HG03095 (cell line): ENCODE measurements around the gene FOCAD.

Source experiments
- ATAC-seq: cut with Tn5 transposase; IDR thresholded peaks from one replicate; pipeline ENCODE4 v1.9.1; 2021; ENCODE audit warnings: moderate library complexity; ENCODE audit not compliant: unreplicated experiment

FOCAD gene

GRCh38 chr9:20788526-20789451 lies 104.7 kb downstream of the FOCAD start:
- ATAC-seq, result no peak

DNA sequence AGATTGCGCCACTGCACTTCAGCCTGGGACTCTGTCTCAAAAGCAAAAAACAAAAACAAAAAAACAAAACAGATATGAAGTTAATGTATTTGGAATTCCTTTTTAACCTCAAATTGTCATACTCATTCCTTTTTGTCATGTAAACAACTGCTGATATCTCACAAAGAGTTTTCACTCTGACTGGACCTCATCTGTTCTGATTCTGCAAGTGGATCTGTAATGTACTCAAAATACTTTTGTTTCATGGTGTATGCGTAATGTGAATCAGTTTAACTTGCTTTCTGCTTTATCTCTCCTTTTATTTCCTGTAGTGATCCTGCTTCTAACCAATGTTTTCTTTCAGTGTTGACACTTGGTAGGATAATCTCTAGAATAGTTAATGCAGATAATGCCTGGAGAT lies 106.7 kb downstream of the FOCAD start:
- ATAC-seq, result no peak

DNA sequence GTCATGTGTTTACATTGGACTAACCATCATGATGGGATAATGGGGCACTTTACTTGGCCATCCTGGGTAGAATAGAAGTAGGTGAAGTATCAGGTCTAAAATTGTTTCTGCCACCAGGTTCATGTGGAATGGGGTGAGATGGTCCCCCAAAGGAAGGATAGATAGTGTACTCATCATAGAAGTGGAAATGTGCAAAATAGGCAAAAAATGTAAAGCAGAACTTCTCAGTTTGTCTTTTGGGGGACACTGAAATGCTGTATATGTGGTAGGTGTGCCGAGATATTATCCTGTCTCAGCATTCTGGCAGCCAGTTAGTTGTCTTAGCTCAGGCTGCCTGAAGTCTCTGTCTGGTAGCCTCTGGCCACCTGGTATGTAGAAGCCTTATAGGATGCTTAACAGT lies 107.6 kb downstream of the FOCAD start:
- ATAC-seq, result no peak

- no peak for ATAC-seq
Observed at GRCh38 chr9:20804489-20805250, 120.6 kb downstream of the FOCAD start.

GRCh38 chr9:20805766-20806165 lies 121.7 kb downstream of the FOCAD start:
- no peak for ATAC-seq

GRCh38 chr9:20808002-20808401 lies 123.9 kb downstream of the FOCAD start:
- ATAC-seq, result no peak

DNA sequence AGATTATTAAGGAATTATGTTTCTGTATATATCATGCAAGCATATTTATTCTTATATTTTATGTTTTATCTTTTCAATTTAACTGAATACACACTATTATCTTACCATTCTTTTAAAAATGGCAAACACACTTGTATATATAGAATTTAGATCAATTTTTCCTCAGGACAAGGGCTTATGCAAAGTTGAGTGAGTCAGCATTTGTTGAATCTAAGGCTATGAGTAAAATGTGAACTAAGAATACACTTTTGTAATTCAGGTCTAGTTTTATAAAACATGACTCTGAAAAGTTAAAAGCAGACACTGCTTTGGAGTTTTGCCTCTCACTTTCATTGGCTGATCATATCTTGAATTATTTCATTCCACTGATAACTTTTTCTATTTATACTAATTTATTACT lies 127.8 kb downstream of the FOCAD start:
- ATAC-seq, result no peak

- ATAC-seq, result no peak
Observed at GRCh38 chr9:20815923-20816703, 132.1 kb downstream of the FOCAD start.

GRCh38 chr9:20823051-20823450 lies 139.0 kb downstream of the FOCAD start:
- no peak for ATAC-seq

GRCh38 chr9:20831028-20831427 lies 147.0 kb downstream of the FOCAD start:
- no peak for ATAC-seq

DNA sequence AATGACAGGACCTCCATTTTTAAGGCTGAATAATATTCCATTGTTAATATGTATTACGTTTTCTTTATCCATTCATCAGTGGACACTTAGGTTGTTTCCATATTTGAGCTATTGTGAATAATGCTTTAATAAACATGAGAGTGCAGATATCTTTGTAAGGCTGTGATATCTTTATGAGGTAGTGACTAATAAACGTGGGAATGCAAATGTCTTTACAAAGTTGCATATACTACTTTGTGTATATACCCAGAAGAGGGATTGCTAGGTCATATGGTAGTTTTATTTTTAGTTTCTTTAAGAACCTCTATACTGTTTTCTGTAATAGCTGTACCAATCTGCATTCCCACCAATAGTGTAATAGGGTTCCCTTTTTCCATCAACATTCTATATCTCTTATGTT lies 148.7 kb downstream of the FOCAD start:
- ATAC-seq, result no peak

DNA sequence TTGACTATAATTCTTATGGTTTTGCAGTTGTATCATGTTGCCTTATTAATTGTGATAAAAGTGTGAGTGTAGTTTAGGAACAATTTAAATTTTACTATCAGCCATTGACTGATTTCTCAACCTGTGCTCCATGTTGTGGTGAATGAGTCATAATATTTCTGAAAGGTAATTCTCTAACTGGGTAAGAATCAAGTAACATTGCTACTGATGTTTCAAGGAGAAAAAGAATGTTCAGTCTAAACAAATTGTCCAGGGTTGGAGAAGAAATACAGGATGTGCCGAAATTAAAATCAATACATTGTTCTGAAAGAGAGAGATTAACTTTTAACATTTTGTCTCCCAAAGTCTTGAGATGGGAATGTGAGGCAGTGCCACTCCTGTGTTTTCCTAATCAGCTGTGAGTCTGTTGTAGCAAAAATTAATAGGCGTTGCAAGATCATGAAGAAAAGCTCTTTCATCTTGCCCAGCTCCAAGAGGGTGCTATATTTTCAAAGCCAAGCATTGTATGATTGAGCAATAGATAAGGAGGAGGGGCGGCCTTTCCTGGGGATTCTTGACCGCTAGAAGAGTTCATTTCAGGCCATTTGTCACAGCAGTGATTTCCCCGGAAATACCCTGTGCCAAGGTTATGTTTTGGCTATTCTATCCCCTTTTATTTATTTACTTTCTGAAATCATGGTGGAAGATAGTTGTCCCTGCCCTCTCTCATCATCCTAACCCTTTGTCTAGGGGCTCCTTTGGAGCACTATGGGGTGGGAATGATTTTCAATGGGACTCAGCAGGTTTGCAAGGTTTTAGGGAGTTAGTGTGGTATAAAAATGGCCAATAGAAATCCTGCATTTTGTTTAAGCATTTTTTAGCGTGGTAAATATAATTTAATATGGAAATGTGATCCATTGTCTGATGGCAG lies 151.6 kb downstream of the FOCAD start:
- ATAC-seq, result no peak

- ATAC-seq, result no peak
Observed at GRCh38 chr9:20837166-20837565, 153.1 kb downstream of the FOCAD start.

DNA sequence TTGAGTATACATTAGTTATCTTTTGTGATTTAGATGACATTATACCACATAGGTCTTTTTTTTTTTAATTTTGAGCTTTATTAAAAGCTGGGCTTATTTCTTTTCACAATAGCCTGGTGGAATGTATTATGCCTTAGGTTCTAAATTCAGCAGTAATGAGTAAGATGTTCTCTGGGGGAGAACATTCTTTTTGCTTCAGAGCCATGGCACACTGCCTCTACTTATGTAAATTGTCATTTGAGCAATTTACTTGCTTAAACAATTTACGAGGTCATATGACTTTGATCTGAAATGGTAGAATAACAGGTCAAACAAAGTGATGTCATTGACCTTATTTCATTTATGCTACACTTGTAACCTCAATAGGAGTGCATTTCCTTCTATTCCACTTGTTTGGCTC lies 154.2 kb downstream of the FOCAD start:
- no peak for ATAC-seq

DNA sequence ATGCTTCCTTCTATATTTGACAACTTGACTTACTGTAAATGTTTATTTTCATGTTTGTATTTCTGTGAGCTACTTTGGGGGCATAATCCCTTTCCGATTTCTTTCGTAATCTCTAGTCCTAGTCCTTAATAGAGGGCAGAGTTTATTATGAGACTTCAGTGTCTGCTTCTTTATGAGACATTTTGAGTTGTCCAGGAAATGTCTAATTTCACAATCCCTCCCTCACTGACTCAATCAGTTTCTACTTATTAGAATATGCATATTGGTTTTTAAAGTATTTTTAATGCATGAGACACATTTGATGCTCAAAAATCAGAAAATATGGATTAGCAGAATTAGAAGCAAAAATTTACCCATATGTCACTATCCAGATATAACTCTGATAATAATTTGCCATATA lies 160.9 kb downstream of the FOCAD start:
- ATAC-seq, result no peak

GRCh38 chr9:20848490-20848889 lies 164.4 kb downstream of the FOCAD start:
- ATAC-seq, result no peak

- no peak for ATAC-seq
Observed at GRCh38 chr9:20853866-20854265, 169.8 kb downstream of the FOCAD start.

DNA sequence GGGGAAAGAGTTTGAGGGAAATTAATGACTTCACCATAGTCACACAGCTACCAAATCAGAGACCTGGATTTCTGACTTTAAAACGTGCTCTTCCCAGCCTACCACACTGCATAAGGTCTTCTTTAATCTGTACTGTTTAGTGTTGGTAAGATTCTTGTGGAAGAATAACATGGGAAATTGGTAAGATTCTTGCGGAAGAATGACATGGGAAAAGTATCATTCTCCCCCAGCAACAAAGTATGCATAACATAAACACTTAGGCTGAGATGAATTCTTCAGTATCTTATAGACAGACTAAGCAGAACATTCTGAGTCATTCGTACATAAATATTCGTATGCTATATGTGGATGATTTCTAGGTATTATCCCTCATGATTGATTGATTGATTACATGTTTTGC lies 170.4 kb downstream of the FOCAD start:
- no peak for ATAC-seq

DNA sequence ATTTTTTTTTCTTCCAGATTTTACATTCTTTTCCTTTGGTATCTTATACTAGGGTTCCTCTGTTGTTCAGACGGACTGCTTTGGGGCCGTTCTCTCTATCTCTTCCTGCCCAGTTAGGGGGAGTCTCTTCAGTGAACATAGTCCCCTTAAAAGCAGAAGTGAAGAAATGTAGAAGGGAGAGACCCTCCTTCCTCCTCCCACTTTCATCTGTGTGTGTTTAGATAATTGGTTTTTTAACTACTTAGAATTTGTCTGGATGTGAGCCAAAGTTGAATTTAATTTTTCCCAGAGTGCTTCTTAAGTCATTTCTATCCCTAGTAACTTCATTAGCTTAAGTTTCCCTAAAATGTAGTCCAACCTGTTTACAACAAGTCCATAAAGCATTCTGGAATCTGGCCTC lies 179.9 kb downstream of the FOCAD start:
- no peak for ATAC-seq

DNA sequence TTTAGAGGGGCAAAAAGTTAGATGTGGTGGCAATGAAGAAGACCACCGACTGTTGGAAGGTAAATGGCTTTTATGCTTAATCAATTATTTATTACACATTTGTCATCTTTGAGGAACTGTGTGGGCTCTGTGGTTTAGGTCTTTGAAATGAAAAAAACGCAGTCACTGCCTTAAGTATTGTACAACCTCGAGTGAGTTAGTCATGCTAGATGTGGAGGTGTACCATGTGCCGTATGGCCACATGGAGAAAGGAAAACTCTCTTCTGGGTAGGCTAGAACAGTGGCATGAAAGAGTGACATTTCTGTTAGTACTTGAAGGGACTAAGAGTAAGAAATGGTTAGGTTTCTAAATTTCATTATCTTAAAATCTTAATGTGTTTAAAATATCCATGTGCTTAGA lies 181.3 kb downstream of the FOCAD start:
- no peak for ATAC-seq
